BLaER1 treated with 17β-estradiol and CSF1 and Interleukin-3, amounts not matched to agents 10 nM and 100 nM (cell line): Measurements from ENCODE around the gene WHRN.

Source experiments
- H3K27ac ChIP-seq, 11 experiments: shearing (Covaris generic); formaldehyde crosslinking; 2 replicates each; pipeline ENCODE4 v1.8.1; 2022
- H3K27me3 ChIP-seq, 11 experiments: shearing (Covaris generic); formaldehyde crosslinking; 2 replicates each; pipeline ENCODE4 v1.8.1; 2022
- H3K36me3 ChIP-seq, 11 experiments: shearing (Covaris generic); formaldehyde crosslinking; 2 replicates each; pipeline ENCODE4 v1.8.1; 2022
- H3K4me1 ChIP-seq, 10 experiments: shearing (Covaris generic); formaldehyde crosslinking; 2 replicates each; pipeline ENCODE4 v1.8.1; 2022
- H3K4me2 ChIP-seq, 11 experiments: shearing (Covaris generic); formaldehyde crosslinking; 2 replicates each; pipeline ENCODE4 v1.8.1; 2022
- H3K4me3 ChIP-seq, 10 experiments: shearing (Covaris generic); formaldehyde crosslinking; 2 replicates each; pipeline ENCODE4 v1.8.1; 2022
- H3K9ac ChIP-seq, 11 experiments: shearing (Covaris generic); formaldehyde crosslinking; 2 replicates each; pipeline ENCODE4 v1.8.1; 2022
- H3K9me3 ChIP-seq, 11 experiments: shearing (Covaris generic); formaldehyde crosslinking; replicated peaks in 1 of 11; 2 replicates each; pipeline ENCODE4 v1.8.1; 2022
- H4K20me1 ChIP-seq, 11 experiments: shearing (Covaris generic); formaldehyde crosslinking; 2 replicates each; pipeline ENCODE4 v1.8.1; 2022
- Cebpa-rat ChIP-seq, 11 experiments: shearing (Covaris generic); IDR thresholded peaks; 2 replicates each; pipeline ENCODE4 v1.8.1; 2022

The WHRN gene

DNA sequence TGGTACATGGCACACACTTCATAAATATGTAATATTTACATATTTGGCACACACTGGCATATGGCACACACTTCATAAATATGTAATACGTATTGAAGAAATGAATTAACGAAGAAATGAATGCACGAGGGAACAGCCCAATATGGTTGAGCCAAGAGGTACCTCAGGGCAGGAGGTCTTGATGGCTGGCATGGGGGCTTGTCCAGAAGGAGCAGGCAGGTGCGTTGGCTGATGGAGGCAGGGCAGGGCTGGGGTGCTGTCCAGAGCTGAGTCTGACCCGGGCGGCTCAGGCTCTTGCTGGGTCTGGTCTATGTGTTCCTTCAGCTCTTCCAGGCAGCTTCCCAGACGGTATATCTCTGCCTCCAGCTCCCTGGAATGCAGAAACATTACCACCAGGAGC lies 143.7 kb downstream of the WHRN start:
- Histone ChIP-seq H4K20me1 (peaks cover 0 to 27% (median 12%) of the 10 kb centered on the region in 11 experiments; a peak in 7 of 22 replicates), H3K27ac (peak overlapping the region in 9 of 11 experiments; percentile 98 to 100 (median 99); a peak in 19 of 22 replicates), H3K36me3 (peaks cover 84 to 97% (median 90%) of the 10 kb centered on the region in 11 experiments), H3K9ac (peak overlapping the region in 5 of 11 experiments; percentile 80 to 92 (median 83); a peak in 8 of 22 replicates), H3K4me1 (peaks cover 50 to 93% (median 72%) of the 10 kb centered on the region in 10 experiments), H3K27me3 (no peaks in the 10 kb centered on the region), H3K4me2 (peak overlapping the region in 10 of 11 experiments; percentile 73 to 98 (median 92); a peak in 14 of 22 replicates), H3K4me3 (no peak overlapping the region), H3K9me3 (peaks cover 0 to 6% (median 0%) of the 10 kb centered on the region in 11 experiments; a peak in 9 of 22 replicates)
- TF ChIP-seq Cebpa-rat (IDR thresholded peaks at IDR 0.05) = no peak

DNA sequence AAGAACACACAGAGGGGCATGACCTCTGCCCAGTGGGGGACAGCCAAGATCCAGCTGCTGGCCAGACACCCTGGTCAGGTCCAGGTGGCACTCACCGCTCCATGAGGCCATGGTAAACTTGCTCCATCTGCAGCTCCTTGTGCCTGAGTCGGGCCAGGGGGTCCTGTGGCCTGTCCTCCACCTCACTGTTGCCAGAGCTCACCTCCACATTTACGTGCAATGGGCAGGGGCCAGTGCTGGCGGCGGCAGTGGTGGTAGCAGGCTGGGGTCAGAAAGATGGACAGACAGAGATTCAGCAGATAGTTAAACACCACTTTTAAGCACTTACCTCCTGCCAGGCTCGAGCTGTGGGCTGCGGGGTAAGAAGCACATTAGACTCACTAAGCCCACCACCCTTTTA lies 145.5 kb downstream of the WHRN start:
- Histone ChIP-seq H3K4me2 (no peak overlapping the region), H3K4me3 (no peak overlapping the region), H3K36me3 (peaks cover 94 to 100% (median 96%) of the 10 kb centered on the region in 11 experiments), H4K20me1 (peaks cover 0 to 36% (median 12%) of the 10 kb centered on the region in 11 experiments; a peak in 8 of 22 replicates), H3K4me1 (peaks cover 33 to 77% (median 55%) of the 10 kb centered on the region in 10 experiments), H3K27ac (peak overlapping the region in 8 of 11 experiments; percentile 22 to 100 (median 99); a peak in 11 of 22 replicates), H3K9me3 (peaks cover 0 to 1% (median 0%) of the 10 kb centered on the region in 11 experiments; a peak in 8 of 22 replicates), H3K9ac (peak overlapping the region in 1 of 11 experiments; percentile 23; a peak in 1 of 22 replicates), H3K27me3 (no peaks in the 10 kb centered on the region)
- TF ChIP-seq Cebpa-rat (IDR thresholded peaks at IDR 0.05) = no peak

DNA sequence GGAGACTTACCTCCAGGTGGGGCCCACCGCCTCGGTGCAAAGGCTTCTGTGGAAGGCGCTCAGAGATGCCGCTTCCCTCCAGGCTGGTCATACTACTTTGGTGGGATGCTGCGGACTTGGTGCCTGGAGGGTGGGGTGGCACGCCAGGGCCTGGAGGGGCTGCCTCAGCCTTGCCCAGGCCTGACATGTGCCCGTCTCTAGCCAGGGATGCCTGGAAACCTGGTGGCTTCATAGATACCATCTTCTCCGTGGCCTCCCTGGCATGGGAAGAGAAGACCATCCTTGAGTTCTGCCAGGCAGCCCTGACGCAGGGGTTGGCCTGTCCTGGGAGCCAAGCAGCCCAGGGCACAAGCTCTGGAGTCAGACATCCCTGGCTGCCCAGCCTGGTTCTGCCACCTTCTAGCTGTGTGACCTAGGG lies 147.4 kb downstream of the WHRN start:
- Histone ChIP-seq H3K9me3 (no peaks in the 10 kb centered on the region), H3K36me3 (peaks cover 98 to 100% (median 99%) of the 10 kb centered on the region in 11 experiments), H3K27ac (peak overlapping the region in 9 of 11 experiments; percentile 3 to 53 (median 28); a peak in 9 of 22 replicates)

DNA sequence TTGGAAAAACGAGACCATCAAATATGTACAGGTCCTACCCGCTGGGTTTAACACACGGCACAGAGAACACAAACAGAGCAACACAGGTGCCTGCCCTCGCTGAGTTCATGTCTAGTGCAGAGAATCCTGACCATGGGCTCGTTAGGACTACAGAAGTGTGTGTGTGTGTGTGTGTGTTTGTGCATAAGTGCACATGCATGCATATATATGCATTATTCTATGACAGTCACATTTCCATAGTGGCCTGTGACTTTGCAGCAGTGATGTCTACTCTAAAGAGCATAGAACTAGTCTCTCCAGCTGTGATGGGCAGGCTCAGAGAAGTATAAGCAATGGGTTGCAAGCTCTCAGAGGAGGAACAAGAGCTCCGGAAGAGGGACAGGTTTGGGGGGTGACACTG lies 147.9 kb downstream of the WHRN start:
- peak overlapping the region in 6 of 11 experiments; percentile 21 to 50 (median 44); a peak in 4 of 22 replicates for H3K9ac ChIP-seq
- peak overlapping the region in 8 of 11 experiments; percentile 9 to 61 (median 49); a peak in 10 of 22 replicates for H3K27ac ChIP-seq
- no peak overlapping the region for H3K4me2 ChIP-seq
- no peaks in the 10 kb centered on the region for H3K27me3 ChIP-seq
- peaks cover 8 to 73% (median 45%) of the 10 kb centered on the region in 10 experiments for H3K4me1 ChIP-seq
- H3K9me3 ChIP-seq = no peaks in the 10 kb centered on the region
- H3K36me3 ChIP-seq = peaks cover 98 to 100% (median 99%) of the 10 kb centered on the region in 11 experiments
- no peak overlapping the region for H3K4me3 ChIP-seq
- no peak for TF ChIP-seq Cebpa-rat (IDR thresholded peaks at IDR 0.05)
- H4K20me1 ChIP-seq = peaks cover 0 to 36% (median 12%) of the 10 kb centered on the region in 11 experiments; a peak in 8 of 22 replicates

More for the DNA sequence above, 147.4 kb downstream of the WHRN start:
- peaks cover 14 to 73% (median 45%) of the 10 kb centered on the region in 10 experiments for H3K4me1 ChIP-seq
- no peaks in the 10 kb centered on the region for H3K27me3 ChIP-seq
- peaks cover 0 to 36% (median 12%) of the 10 kb centered on the region in 11 experiments; a peak in 8 of 22 replicates for H4K20me1 ChIP-seq
- no peak for TF ChIP-seq Cebpa-rat (IDR thresholded peaks at IDR 0.05)
- H3K4me3 ChIP-seq = no peak overlapping the region
- H3K9ac ChIP-seq = peak overlapping the region in 6 of 11 experiments; percentile 4 to 40 (median 14); a peak in 5 of 22 replicates
- H3K4me2 ChIP-seq = peak overlapping the region in 1 of 11 experiments; percentile 38; a peak in 2 of 22 replicates

DNA sequence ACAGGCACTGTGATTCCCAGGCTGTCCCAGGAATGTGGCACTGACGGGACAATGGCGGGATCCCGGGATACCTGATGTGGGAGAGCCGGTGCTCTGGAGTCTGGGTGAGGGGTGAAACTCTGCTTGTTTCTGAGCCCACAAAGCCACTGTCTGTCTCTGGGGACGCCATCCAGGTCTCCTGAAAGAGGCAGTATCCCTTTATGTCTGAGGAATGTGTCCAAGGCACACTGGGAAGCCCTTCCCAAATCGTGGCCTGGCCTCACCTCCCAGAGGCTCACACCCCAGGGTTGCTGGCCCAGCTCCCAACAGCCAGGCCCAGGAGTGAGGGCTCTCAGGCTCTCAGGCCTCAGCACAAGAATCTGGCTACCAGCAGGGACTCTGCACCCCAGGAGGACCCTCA lies 148.5 kb downstream of the WHRN start:
- Histone ChIP-seq H3K27me3 (no peaks in the 10 kb centered on the region), H3K36me3 (peaks cover 98 to 100% (median 99%) of the 10 kb centered on the region in 11 experiments), H3K4me1 (peaks cover 3 to 73% (median 45%) of the 10 kb centered on the region in 10 experiments), H3K9ac (peak overlapping the region in 9 of 11 experiments; percentile 2 to 50 (median 25); a peak in 7 of 22 replicates), H3K4me3 (no peak overlapping the region), H3K27ac (peak overlapping the region in 9 of 11 experiments; percentile 9 to 61 (median 43); a peak in 12 of 22 replicates), H3K4me2 (no peak overlapping the region), H3K9me3 (no peaks in the 10 kb centered on the region), H4K20me1 (peaks cover 0 to 36% (median 12%) of the 10 kb centered on the region in 11 experiments; a peak in 8 of 22 replicates)
- no peak for TF ChIP-seq Cebpa-rat (IDR thresholded peaks at IDR 0.05)

DNA sequence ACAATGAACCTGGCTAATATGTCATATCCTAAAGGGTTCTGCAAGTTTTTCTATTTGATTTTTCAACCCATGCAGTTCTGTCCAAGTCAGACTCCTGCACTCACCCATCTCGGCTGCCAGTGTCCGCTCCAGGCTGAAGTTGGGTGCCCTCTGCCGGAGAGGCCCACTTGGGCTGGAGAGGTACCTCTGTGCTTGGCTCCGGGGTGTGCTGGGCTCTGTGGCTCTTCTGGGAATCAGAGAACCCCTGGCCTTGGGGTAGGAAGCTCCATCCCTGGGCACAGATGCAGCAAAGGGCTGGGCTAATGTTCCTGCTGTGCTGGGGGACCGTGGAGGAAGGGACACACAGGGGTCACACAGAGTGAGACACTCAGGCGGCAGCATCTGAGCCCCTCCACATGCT lies 149.5 kb downstream of the WHRN start:
- no peak for TF ChIP-seq Cebpa-rat (IDR thresholded peaks at IDR 0.05)
- Histone ChIP-seq H3K27me3 (no peaks in the 10 kb centered on the region), H3K27ac (peak overlapping the region in 4 of 11 experiments; percentile 15 to 57 (median 28); a peak in 6 of 22 replicates), H3K4me1 (peaks cover 0 to 75% (median 46%) of the 10 kb centered on the region in 10 experiments; a peak in 19 of 20 replicates), H3K4me3 (no peak overlapping the region), H3K36me3 (peaks cover 98 to 100% (median 99%) of the 10 kb centered on the region in 11 experiments), H3K4me2 (no peak overlapping the region), H3K9ac (0 out of 22 replicates have a peak overlapping the region, but pooled peaks of 2 of the 11 experiments have one; percentile 2 to 19), H4K20me1 (peaks cover 0 to 36% (median 12%) of the 10 kb centered on the region in 11 experiments; a peak in 8 of 22 replicates), H3K9me3 (no peaks in the 10 kb centered on the region)
